ENCODE measurements around the gene FCF1. TPM values are rescaled to one million over a fixed set of nuclear protein-coding genes. Genes with fewer than 3 reads are reported as not detected.

The FCF1 gene
- total and polyA plus RNA-seq, 2 of the 13 experiments (the other 11 are each of a cell fraction or from before 2014, with no cell fraction given) = 31.0 to 44.4 TPM

DNA sequence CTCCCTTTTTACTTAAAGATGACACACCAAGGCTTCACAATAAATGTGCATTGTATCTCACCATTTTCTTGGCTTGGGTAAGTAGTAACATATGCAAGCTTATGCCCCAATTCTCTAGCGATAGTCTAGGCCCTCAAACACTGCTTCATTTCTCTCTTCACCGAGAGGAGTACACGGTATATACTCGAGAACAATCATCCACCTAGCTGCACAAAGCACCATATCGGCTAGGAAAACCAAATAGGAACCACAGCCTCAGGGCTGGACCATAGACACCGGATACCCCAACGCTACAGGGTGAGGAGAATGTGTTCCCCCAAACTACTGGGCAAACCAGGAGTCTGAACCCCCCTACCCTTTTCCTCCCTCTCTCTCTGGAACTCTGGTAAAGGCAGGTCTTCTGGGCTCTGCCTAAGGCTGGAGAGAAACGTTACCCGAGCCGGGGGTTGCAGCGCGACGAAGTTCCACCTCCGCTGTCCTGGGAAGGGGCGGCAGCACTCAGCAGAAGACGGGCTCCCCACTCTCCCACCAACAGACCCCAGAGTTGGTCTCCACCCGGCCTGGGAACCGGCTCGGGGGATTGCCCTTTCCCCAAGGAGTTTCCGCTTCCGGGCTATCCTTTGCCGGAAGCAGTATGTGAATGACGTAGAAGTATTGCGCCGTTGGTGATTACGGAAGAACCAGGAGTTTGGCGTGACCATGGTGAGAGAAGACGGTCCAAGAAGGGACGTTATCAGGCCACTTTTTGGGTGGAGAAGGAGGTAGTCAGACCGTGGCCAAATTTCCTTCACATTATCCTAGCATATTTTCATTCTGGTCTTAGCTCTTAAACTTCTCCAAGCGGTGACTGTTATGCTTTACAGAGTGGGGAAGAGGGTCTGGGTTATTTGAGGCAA lies at the start of gene FCF1, which contains the start of gene AREL1 (continued):
- TF ChIP-seq REXO4 (CRISPR knock-in tag; IDR thresholded peaks at IDR 0.05; ENCODE audit: borderline replicate concordance) = no peak
- no peak for TF ChIP-seq FOXP4 (CRISPR knock-in tag; IDR thresholded peaks at IDR 0.05)
- no peak for TF ChIP-seq ZNF256 (CRISPR knock-in tag; conservative IDR thresholded peaks at IDR 0.05)
- TF ChIP-seq HNRNPK (IDR thresholded peaks at IDR 0.05; ENCODE audit: low read depth, low read length, poor library complexity, severe bottlenecking) = no peak
- TF ChIP-seq U2AF1 (optimal IDR thresholded peaks at IDR 0.05; ENCODE audit: low read depth, low read length) = no peak
- TF ChIP-seq, protein P1, sequence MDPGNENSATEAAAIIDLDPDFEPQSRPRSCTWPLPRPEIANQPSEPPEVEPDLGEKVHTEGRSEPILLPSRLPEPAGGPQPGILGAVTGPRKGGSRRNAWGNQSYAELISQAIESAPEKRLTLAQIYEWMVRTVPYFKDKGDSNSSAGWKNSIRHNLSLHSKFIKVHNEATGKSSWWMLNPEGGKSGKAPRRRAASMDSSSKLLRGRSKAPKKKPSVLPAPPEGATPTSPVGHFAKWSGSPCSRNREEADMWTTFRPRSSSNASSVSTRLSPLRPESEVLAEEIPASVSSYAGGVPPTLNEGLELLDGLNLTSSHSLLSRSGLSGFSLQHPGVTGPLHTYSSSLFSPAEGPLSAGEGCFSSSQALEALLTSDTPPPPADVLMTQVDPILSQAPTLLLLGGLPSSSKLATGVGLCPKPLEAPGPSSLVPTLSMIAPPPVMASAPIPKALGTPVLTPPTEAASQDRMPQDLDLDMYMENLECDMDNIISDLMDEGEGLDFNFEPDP (CRISPR knock-in tag; conservative IDR thresholded peaks at IDR 0.05) = 0 out of 2 replicates have a peak, but pooled peaks have one; percentile 76
- TF ChIP-seq, protein P2, sequence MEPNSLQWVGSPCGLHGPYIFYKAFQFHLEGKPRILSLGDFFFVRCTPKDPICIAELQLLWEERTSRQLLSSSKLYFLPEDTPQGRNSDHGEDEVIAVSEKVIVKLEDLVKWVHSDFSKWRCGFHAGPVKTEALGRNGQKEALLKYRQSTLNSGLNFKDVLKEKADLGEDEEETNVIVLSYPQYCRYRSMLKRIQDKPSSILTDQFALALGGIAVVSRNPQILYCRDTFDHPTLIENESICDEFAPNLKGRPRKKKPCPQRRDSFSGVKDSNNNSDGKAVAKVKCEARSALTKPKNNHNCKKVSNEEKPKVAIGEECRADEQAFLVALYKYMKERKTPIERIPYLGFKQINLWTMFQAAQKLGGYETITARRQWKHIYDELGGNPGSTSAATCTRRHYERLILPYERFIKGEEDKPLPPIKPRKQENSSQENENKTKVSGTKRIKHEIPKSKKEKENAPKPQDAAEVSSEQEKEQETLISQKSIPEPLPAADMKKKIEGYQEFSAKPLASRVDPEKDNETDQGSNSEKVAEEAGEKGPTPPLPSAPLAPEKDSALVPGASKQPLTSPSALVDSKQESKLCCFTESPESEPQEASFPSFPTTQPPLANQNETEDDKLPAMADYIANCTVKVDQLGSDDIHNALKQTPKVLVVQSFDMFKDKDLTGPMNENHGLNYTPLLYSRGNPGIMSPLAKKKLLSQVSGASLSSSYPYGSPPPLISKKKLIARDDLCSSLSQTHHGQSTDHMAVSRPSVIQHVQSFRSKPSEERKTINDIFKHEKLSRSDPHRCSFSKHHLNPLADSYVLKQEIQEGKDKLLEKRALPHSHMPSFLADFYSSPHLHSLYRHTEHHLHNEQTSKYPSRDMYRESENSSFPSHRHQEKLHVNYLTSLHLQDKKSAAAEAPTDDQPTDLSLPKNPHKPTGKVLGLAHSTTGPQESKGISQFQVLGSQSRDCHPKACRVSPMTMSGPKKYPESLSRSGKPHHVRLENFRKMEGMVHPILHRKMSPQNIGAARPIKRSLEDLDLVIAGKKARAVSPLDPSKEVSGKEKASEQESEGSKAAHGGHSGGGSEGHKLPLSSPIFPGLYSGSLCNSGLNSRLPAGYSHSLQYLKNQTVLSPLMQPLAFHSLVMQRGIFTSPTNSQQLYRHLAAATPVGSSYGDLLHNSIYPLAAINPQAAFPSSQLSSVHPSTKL (CRISPR knock-in tag; IDR thresholded peaks at IDR 0.05) = peak; percentile 62
- no peak for TF ChIP-seq ZNF12 (CRISPR knock-in tag; IDR thresholded peaks at IDR 0.05)
- TF ChIP-seq ZNF775 (CRISPR knock-in tag; IDR thresholded peaks at IDR 0.05; ENCODE audit: borderline replicate concordance) = 0 out of 2 replicates have a peak, but pooled peaks have one; percentile 85
- peak; percentile 99 for TF ChIP-seq ATF1 (CRISPR knock-in tag; IDR thresholded peaks at IDR 0.05)
- TF ChIP-seq ZNF180 (CRISPR knock-in tag; IDR thresholded peaks at IDR 0.05; ENCODE audit: borderline replicate concordance, low read depth) = no peak
- no peak for TF ChIP-seq ZNF510 (CRISPR knock-in tag; IDR thresholded peaks at IDR 0.05; ENCODE audit: low read depth)
- TF ChIP-seq MBNL3 (CRISPR knock-in tag; conservative IDR thresholded peaks at IDR 0.05) = no peak
- TF ChIP-seq ATF7-NPFF (CRISPR knock-in tag; IDR thresholded peaks at IDR 0.05; ENCODE audit: low read depth) = peak; percentile 43; the same call in 1 of the 2 replicates
- no peak for TF ChIP-seq BCL3 (CRISPR knock-in tag; IDR thresholded peaks at IDR 0.05)
- peak; percentile 35; the same call in 1 of the 2 replicates for TF ChIP-seq ZNF839 (CRISPR knock-in tag; IDR thresholded peaks at IDR 0.05; ENCODE audit: borderline replicate concordance)
- TF ChIP-seq ZNF124 (CRISPR knock-in tag; IDR thresholded peaks at IDR 0.05) = no peak
- TF ChIP-seq EEA1 (CRISPR knock-in tag; IDR thresholded peaks at IDR 0.05; ENCODE audit: borderline replicate concordance) = 0 out of 2 replicates have a peak, but pooled peaks have one; percentile 63
- TF ChIP-seq SMAD3 (CRISPR knock-in tag; IDR thresholded peaks at IDR 0.05) = peak; percentile 88
- TF ChIP-seq THAP11 (CRISPR knock-in tag; IDR thresholded peaks at IDR 0.05) = peak; percentile 96
- peak; percentile 89 for TF ChIP-seq SIN3B (IDR thresholded peaks at IDR 0.05; ENCODE audit: low read length)
